Ovary (tissue), 9 donors: ENCODE results near the gene CDK4. TPM values are rescaled to one million over a fixed set of nuclear protein-coding genes. Genes with fewer than 3 reads are reported as not detected.

Experiments
- DNase-seq, 5 donors: peaks; one replicate each; pipeline ENCODE4 v3.0.0-alpha.2; 2019 to 2020
- H3K27ac ChIP-seq, 2 donors: fragments of 200-600 bp; one replicate each; pipeline versions ENCODE4 v1.5.1 to v1.8.0; 2019 to 2022
- H3K27me3 ChIP-seq: fragments of 200-600 bp; one replicate; pipeline ENCODE4 v1.8.0; 2022
- H3K36me3 ChIP-seq: fragments of 200-600 bp; sonication (generic); one replicate; pipeline ENCODE4 v1.5.1; 2019
- H3K4me1 ChIP-seq: one replicate; pipeline ENCODE4 v1.8.1; 2013; ENCODE audit warnings: mild to moderate bottlenecking, moderate library complexity; ENCODE audit not compliant: insufficient read depth
- H3K4me3 ChIP-seq: fragments of 200-600 bp; sonication (generic); one replicate; pipeline ENCODE4 v1.5.1; 2017
- H3K9me3 ChIP-seq, 2 donors: fragments of 200-600 bp in 1 of 2; sonication (generic) in 1 of 2; one replicate each; pipeline versions ENCODE4 v1.5.1 to v1.8.1; 2013 to 2019; ENCODE audit warnings: mild to moderate bottlenecking in 1 of 2, moderate library complexity in 1 of 2
- CTCF ChIP-seq, 3 donors: fragments of 450-650 bp in 2 of 3; fragments of 200-600 bp in 1 of 3; IDR thresholded peaks; one replicate each; pipeline versions ENCODE4 v1.5.1 to v1.8.0; 2016 to 2022; ENCODE audit warnings: antibody characterized with exemption in 3 of 3, mild to moderate bottlenecking in 1 of 3
- EP300 ChIP-seq: sonication (generic); formaldehyde crosslinking; IDR thresholded peaks from one replicate; pipeline ENCODE4 v1.6.1; 2017; ENCODE audit warnings: antibody characterized with exemption
- POLR2A ChIP-seq: fragments of 450-650 bp; IDR thresholded peaks from one replicate; pipeline ENCODE4 v1.6.1; 2017; ENCODE audit warnings: antibody characterized with exemption, mild to moderate bottlenecking, moderate library complexity
- WGBS, 3 donors: extraction: QIAGEN DNeasy Blood & Tissue Kit in 1 of 3; methylation state at CpG; one replicate each; pipeline versions ENCODE4 v1.1.5 to v1.1.7; 2013 to 2017; 5-methylcytosine and 5-hydroxymethylcytosine counted together
- intact Hi-C, 4 donors: fragments of 100-400 bp; cut with DNase I; formaldehyde crosslinking; loops; one replicate each; pipeline versions ENCODE4 v1.11.0 to v1.15.1; 2022 to 2023
- polyA plus RNA-seq, 2 donors: library from polyadenylated mRNA; stranded (reverse); fragments of 200-250 nt in 1 of 2; fragments of 350-450 nt in 1 of 2; fragmentation: Illumina TruSeq in 1 of 2; extraction: RNeasy Lipid Tissue Mini Kit (QIAGEN cat#74804) in 1 of 2; gene quantifications; one replicate each; pipeline ENCODE4 v1.2.3, GENCODE V29; 2013 to 2014
- total RNA-seq, 7 donors: library from RNA; depleted of rRNA in 2 of 7; stranded (reverse); fragments of >200 nt in 2 of 7; fragmentation: NEBNext Ultra II Directional in 3 of 7; extraction: Animal tissue kit (Norgen Biotek cat#: 25700) in 3 of 7; gene quantifications; one replicate each; pipeline versions ENCODE4 v1.1.0 to v1.2.4, GENCODE V29; 2016 to 2023
- donor health status: DM: no; HTN: no; CAD: no; lungs with moderate emphysema.
- donor health status: DM: no; HTN: no; CAD: no.
- donor health status: Bipolar disorder and iron deficiency.
- donor health status: DM: yes; HTN: yes; CAD: no.
- donor health status: DM: no; HTN: no; CAD: no.
- donor health status: DM: yes; HTN: yes; CAD: no.

The CDK4 gene
- total and polyA plus RNA-seq, 9 donors: 82.7 to 175 (median 122) TPM

GRCh38 chr12:57779736-57780135 is 27.6 kb upstream of the CDK4 start:
- intact Hi-C loops: loop anchor here in 1 of 4 donors (10.0 kb wide), 1 partner anchor 55 kb away; no protein-coding TSS in a partner anchor
- no peak for DNase-seq
- WGBS, 3 donors: 53 to 56% (median 56%) methylated on average over 1 of the region's 1 CpG
- H3K36me3 ChIP-seq: no peaks in the 10 kb centered on the region
- H3K4me3 ChIP-seq: no peak overlapping the region
- no peaks in the 10 kb centered on the region for H3K9me3 ChIP-seq
- peaks cover 3% of the 10 kb centered on the region for H3K4me1 ChIP-seq
- no peaks in the 10 kb centered on the region for H3K27me3 ChIP-seq
- H3K27ac ChIP-seq: no peak overlapping the region
- TF ChIP-seq CTCF (IDR thresholded peaks at IDR 0.05): no peak
- TF ChIP-seq EP300: no peak
- no peak for TF ChIP-seq POLR2A

- no peak for DNase-seq
- TF ChIP-seq CTCF (IDR thresholded peaks at IDR 0.05): no peak
- TF ChIP-seq POLR2A: no peak
- no peak for TF ChIP-seq EP300
- Histone ChIP-seq H3K27me3 (no peaks in the 10 kb centered on the region), H3K4me3 (no peak overlapping the region), H3K27ac (no peak overlapping the region), H3K36me3 (no peaks in the 10 kb centered on the region), H3K4me1 (no peaks in the 10 kb centered on the region), H3K9me3 (no peaks in the 10 kb centered on the region)
- WGBS, 3 donors: 92 to 96% (median 94%) methylated on average over 7 of the region's 7 CpGs
- intact Hi-C loops: no loop called here
These were observed 25.8 kb upstream of the CDK4 start for GRCh38 chr12:57777911-57778310.

- no peaks in the 10 kb centered on the region for H3K27me3 ChIP-seq
- intact Hi-C loops: no loop called here
- no peaks in the 10 kb centered on the region for H3K4me1 ChIP-seq
- H3K9me3 ChIP-seq: no peaks in the 10 kb centered on the region
- DNase-seq: no peak
- H3K36me3 ChIP-seq: no peaks in the 10 kb centered on the region
- 85 to 90% (median 87%) methylated on average over 7 of the region's 7 CpGs for WGBS, 3 donors
- TF ChIP-seq POLR2A: no peak
- no peak for TF ChIP-seq EP300
- no peak for TF ChIP-seq CTCF (IDR thresholded peaks at IDR 0.05)
- H3K4me3 ChIP-seq: no peak overlapping the region
- H3K27ac ChIP-seq: no peak overlapping the region
These were observed 25.3 kb upstream of the CDK4 start for GRCh38 chr12:57777367-57777766.

- H3K36me3 ChIP-seq: no peaks in the 10 kb centered on the region
- 79 to 89% (median 88%) methylated on average over 2 of the region's 2 CpGs for WGBS, 3 donors
These were observed 24.1 kb upstream of the CDK4 start for GRCh38 chr12:57776247-57776587.

More at GRCh38 chr12:57776247-57776587, 24.1 kb upstream of the CDK4 start:
- Histone ChIP-seq H3K4me3 (no peak overlapping the region), H3K4me1 (peaks cover 2% of the 10 kb centered on the region), H3K9me3 (no peaks in the 10 kb centered on the region), H3K27ac (no peak overlapping the region), H3K27me3 (no peaks in the 10 kb centered on the region)
- intact Hi-C loops: no loop called here
- DNase-seq: no peak
- no peak for TF ChIP-seq CTCF (IDR thresholded peaks at IDR 0.05)
- TF ChIP-seq POLR2A: no peak
- TF ChIP-seq EP300: no peak
